ENCODE data around the gene SNUPN. TPM values are rescaled to one million over a fixed set of nuclear protein-coding genes. Genes with fewer than 3 reads are reported as not detected.

The SNUPN gene
- 23.7 TPM for total RNA-seq

GRCh38 chr15:75625542-75626347 lies at the start of gene SNUPN:
TSS of gene SNUPN (minus strand) at chr15:75625725. CDS start at chr15:75621051, 4,674 bp downstream.
- peak; percentile 95 for DNase-seq (ENCODE audit: low spot score)
- peak; percentile 92 for ATAC-seq
- intact Hi-C loops (cut with DNase I): no loop called here

GRCh38 chr15:75674366-75674765 lies 48.8 kb upstream of the SNUPN start:
- DNase-seq (ENCODE audit: low spot score) (no peak), ATAC-seq (no peak)
- intact Hi-C loops (cut with DNase I): no loop called here

- DNase-seq (ENCODE audit: low spot score) (peak; percentile 92), ATAC-seq (peak; percentile 91)
- intact Hi-C loops (cut with DNase I): no loop called here
Observed at GRCh38 chr15:75673426-75674235, 48.1 kb upstream of the SNUPN start.

- intact Hi-C loops (cut with DNase I): no loop called here
- DNase-seq (ENCODE audit: low spot score): peak; percentile 73
- ATAC-seq: peak; percentile 16
Observed at GRCh38 chr15:75672646-75673425, 47.3 kb upstream of the SNUPN start.

GRCh38 chr15:75671730-75672602 lies 46.4 kb upstream of the SNUPN start:
- intact Hi-C loops (cut with DNase I): no loop called here
- DNase-seq (ENCODE audit: low spot score): peak; percentile 60
- no peak for ATAC-seq

- intact Hi-C loops (cut with DNase I): no loop called here
- no peak for ATAC-seq
- no peak for DNase-seq (ENCODE audit: low spot score)
Observed at GRCh38 chr15:75669879-75670212, 44.3 kb upstream of the SNUPN start.

- intact Hi-C loops (cut with DNase I): no loop called here
- ATAC-seq: no peak
Observed at GRCh38 chr15:75669191-75669878, 43.8 kb upstream of the SNUPN start.

GRCh38 chr15:75666823-75667501 lies 41.4 kb upstream of the SNUPN start:
- intact Hi-C loops (cut with DNase I): loop anchor here (1.0 kb wide), 1 partner anchor 15 kb away; no protein-coding TSS in a partner anchor
- DNase-seq (ENCODE audit: low spot score) (no peak), ATAC-seq (peak; percentile 46)

More at GRCh38 chr15:75669191-75669878, 43.8 kb upstream of the SNUPN start:
- no peak for DNase-seq (ENCODE audit: low spot score)

GRCh38 chr15:75663931-75664421 lies 38.5 kb upstream of the SNUPN start:
- intact Hi-C loops (cut with DNase I): no loop called here
- no peak for DNase-seq (ENCODE audit: low spot score)
- no peak for ATAC-seq

- intact Hi-C loops (cut with DNase I): no loop called here
- DNase-seq (ENCODE audit: low spot score) (no peak), ATAC-seq (no peak)
Observed at GRCh38 chr15:75662823-75663519, 37.4 kb upstream of the SNUPN start.

- intact Hi-C loops (cut with DNase I): no loop called here
- DNase-seq (ENCODE audit: low spot score): no peak
- ATAC-seq: no peak
Observed at GRCh38 chr15:75661756-75662140, 36.2 kb upstream of the SNUPN start.

- intact Hi-C loops (cut with DNase I): no loop called here
- DNase-seq (ENCODE audit: low spot score): peak; percentile 92
- peak; percentile 96 for ATAC-seq
Observed at GRCh38 chr15:75661100-75661755, 35.7 kb upstream of the SNUPN start.

- ATAC-seq (peak; percentile 3), DNase-seq (ENCODE audit: low spot score) (no peak)
- intact Hi-C loops (cut with DNase I): no loop called here
Observed at GRCh38 chr15:75659928-75660645, 34.6 kb upstream of the SNUPN start.

GRCh38 chr15:75659141-75659771 lies 33.7 kb upstream of the SNUPN start:
- intact Hi-C loops (cut with DNase I): no loop called here
- DNase-seq (ENCODE audit: low spot score) (no peak), ATAC-seq (no peak)

- DNase-seq (ENCODE audit: low spot score) (no peak), ATAC-seq (no peak)
- intact Hi-C loops (cut with DNase I): no loop called here
Observed at GRCh38 chr15:75656813-75657212, 31.3 kb upstream of the SNUPN start.
